GM18868 (cell line): ENCODE results near the gene KCNH3.
"Not testable (repeated sequence)": the region's sequence is repeated elsewhere in the genome, so short reads cannot be mapped to it uniquely, and the experiment has no call there.

Experiments used
- ATAC-seq: cut with Tn5 transposase; IDR thresholded peaks from one replicate; pipeline ENCODE4 v1.9.1; 2021; ENCODE audit warnings: mild to moderate bottlenecking, moderate library complexity; ENCODE audit not compliant: unreplicated experiment

KCNH3 gene

DNA sequence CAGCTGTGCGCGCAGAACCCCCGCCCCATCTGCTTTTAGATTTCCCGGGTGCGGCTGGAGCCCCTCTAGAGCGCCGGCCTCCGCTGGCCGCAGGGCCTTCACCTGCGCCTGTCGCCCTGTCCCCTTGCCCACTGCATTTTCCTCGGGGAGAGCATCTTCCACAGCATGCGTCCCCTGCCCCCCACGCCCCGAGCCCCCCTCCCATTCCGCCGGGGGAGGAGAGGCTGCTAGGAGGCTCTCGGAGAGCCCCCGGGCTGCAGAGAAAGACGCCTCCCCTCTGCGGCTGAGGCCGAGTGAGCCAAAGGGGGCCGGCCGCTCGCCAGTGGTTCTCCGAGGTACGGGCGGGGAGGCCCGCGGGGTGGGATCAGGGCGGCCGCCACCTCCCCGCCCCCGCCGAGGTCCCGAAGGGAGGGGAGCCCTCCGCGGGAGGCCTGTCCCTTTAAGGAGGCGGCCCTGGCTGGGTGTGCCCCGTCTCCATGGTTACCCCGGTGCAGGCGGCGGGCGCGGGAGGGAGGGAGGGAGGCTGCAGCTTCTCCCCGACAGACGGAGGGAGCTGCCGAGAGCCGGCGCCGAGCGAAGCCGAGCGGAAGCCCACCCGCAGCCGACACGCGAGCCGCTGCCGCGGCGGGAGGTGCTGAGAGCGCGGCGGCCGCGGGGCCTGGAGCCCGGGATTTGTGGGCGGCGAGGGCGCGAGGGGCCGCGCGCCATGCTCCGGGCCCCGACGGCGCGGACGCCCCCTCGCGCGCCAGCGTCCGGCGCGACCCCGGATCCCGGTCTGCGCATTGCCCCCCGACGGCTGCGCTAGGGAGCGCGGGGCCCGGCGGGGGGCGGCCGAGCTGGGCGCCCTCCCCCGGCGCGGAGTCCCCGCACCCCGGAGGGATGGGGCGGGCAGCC, at the start of gene KCNH3:
KCNH3 (plus strand) TSS at position 521 of the 894 bp plus-strand sequence. CDS start 387 bp downstream, outside the sequence.
- ATAC-seq, result peak; percentile 74

GRCh38 chr12:49489154-49489553, 49.7 kb upstream of the KCNH3 start:
- ATAC-seq, result no peak

DNA sequence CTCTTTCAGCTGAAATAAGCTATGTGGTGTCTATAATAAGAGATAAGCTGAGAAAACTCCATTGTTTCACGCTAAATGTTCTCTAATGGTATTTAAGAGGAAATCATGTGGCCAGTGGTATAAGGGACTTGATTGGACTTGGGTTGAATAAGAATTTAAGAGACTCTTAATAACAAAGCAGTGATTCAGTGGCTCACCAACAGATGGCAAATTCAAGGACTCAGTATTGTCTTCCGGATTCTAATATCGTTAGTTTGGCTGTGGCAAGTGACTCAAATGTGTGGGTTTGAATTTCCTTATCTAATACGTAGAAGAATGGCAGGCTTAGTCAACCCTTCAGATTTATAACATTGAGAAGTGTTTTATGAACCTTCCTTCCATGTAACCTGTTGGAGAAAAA, 49.1 kb upstream of the KCNH3 start:
- no peak for ATAC-seq

GRCh38 chr12:49491823-49492222, 47.0 kb upstream of the KCNH3 start:
- ATAC-seq, result no peak

- no peak for ATAC-seq
These were observed 44.9 kb upstream of the KCNH3 start for GRCh38 chr12:49493900-49494299.

DNA sequence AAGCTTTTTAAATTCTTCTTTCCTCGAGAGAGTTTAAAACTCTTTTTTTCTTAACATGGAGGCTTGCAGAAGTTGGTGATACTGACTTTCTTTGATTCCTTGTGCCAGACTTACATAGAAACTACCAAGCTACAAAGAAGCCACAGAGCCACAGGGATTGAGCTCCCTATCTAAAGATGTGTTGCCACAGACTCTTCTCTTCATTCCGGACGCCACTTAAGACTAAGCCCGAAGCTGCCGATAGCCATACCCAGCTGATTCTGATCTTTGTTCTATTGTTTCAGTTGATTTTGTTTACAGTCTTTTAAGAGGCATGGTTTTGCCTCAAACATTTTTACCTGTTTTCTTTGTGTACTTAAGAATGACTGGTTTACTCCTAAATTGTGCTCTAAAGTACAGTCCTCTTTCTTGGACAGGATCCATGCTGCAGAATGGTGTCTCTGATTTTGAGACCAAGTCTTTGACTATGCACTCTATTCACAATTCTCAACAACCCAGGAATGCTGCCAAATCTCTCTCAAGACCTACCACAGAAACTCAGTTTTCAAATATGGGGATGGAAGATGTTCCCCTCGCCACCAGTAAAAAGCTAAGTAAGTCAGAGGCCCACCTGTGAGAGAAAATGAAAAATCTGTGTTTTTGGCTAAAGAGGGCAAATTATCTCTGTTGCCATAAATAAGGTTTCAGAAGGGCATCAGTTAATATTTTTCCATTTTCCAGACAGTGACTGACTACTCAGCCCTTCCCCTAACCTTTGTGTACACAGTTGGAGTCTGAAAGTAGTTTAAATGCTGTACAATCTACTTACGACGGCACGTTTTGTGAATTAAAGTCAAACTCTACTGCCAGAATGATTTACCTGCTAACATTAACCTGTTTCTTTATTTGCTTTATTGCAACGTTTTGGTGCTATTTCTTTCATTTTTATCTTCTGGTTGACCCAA, 42.1 kb upstream of the KCNH3 start:
- no peak for ATAC-seq

- ATAC-seq, result no peak
These were observed 36.9 kb upstream of the KCNH3 start for GRCh38 chr12:49501895-49502294.

- ATAC-seq, result no peak
These were observed 36.2 kb upstream of the KCNH3 start for GRCh38 chr12:49502590-49502989.

- no peak for ATAC-seq
These were observed 35.1 kb upstream of the KCNH3 start for GRCh38 chr12:49503674-49504180.

DNA sequence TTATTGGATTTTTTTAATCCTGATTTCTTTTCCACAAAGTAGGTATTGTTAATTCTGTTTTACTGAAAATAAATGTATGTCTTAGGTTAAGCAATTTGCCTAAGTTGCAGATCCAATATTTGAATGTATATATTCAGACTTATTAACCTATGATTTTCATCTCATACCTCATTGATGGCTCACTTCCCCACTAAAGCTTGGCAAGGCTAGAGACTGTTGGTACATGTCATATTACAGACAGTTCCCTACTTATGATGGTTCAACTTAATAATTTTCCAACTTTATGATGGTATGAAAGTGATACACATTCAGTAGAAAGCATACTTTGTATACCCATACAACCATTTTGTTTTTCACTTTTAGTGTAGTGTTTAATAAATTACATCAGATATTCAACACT, 33.2 kb upstream of the KCNH3 start:
- no peak for ATAC-seq

GRCh38 chr12:49507139-49507538, 31.7 kb upstream of the KCNH3 start:
- no peak for ATAC-seq

DNA sequence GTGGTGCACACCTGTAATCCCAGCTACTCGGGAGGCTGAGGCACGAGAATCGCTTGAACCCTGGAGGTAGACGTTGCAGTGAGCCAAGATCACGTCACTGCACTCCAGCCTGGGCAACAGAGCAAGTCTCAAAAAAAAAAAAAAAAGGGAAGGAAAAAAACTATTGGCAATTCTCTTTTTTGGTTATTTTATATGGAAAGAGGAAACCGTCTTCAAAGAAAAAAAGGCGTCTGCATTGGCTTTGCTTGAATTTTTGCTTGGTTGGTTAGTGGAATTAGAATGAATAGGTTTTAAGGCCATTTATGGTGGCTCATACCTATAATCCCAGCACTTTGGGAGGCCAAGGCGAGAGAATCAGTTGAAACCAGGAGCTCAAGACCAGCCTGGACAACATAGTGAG, 29.1 kb upstream of the KCNH3 start:
- ATAC-seq, result not testable (repeated sequence)

DNA sequence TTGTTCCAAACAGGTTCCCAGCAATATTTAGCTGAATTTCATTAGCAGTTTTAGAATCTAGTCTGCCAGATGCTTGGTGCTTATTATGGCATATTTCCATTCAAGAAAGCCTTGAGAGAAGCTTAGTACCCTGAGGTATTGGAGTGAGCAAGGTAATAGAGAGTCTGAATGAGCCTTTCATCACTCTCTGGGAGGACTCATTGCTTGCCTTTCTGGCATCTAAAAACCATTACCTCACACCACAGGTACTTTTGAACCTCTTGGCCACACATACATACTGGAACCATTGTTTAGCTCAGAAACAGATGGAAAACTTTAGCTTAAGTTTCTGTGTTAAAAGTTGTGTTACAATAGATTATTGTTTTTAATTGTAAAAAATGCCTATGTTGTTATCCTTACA, 27.4 kb upstream of the KCNH3 start:
- ATAC-seq, result no peak

GRCh38 chr12:49512546-49512945, 26.3 kb upstream of the KCNH3 start:
- no peak for ATAC-seq

DNA sequence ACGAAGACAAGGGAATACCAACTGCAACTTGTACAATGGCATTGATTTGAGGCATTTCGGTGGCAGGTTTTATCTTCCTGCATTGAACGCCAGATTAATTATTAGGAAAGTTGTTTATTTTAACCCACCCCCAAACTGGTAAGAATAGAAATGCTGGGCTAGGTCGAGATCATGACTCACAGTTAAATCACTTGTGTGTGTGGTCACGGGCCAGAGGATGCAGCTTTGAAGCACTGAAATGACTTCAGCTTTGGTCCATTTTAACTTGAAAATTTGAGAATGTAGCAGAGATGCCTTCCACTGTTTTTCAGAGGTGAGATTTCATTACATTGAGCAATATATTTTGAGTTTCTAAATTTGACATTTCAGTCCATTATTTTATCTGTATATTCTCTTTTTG, 23.6 kb upstream of the KCNH3 start:
- no peak for ATAC-seq

DNA sequence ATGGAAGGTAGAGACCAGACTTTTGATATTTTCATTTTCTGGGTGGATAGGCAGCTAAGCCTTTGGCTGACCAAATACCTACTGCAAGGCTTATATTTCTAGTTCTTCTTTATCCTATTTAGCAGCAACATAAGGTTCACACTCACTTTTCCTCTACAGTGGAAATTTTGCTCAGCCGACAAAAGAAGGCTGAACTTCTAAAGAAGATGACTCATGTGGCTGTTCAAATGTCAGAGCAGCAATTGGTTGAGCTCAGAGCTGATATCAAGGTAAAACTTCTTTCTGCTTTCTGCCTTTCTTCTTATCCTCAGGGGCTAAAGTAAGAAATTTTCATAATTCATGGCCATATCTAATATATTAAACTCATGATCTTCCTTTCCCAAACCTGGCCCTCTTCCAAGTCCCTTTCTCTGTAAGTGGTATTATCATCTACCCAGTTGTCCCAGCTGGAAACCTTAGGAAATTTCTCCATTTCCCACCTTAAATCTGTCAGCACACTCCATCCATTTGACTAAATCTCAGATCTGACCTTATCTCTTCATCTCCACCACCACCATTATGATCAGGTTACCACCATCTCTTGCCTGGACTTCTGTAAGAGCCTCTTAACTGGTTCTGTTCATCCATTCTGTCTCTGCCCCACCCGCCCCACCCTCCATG, 19.8 kb upstream of the KCNH3 start:
- ATAC-seq, result no peak

DNA sequence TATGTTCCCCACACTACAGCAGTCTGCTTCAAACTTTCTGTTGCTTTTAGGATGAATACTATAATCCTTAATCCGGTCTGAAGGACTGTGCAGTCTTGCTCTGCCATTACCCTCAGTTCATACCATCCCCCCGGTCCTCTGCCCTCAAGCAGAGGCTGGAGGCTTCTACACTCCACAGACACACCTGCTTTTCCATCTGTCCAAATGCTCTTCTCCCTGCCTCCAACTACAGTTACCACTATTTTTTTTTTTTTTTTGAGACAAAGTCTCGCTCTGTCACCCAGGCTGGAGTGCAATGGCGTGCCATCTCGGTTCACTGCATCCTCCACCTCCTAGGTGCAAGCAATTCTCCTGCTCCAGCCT, 19.3 kb upstream of the KCNH3 start:
- no peak for ATAC-seq

DNA sequence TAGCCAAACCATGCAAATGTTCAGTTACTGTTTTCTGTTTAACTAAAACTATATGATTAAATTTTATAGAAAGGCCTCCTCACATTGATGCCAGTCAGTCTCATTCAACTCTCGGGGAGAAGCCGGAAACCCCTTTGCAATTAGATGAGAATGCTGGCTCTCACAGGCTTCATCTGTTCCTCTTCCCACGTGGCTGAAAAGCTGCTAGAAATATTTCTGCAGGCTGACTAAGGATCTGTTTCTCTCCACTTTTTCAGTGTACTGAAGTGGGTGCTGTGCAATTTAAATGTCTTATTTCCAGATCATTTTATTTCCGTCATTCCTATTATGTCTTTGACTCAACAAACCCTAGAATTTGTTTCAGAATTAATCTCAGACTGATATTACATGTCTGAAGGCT, 17.4 kb upstream of the KCNH3 start:
- ATAC-seq, result no peak

GRCh38 chr12:49524660-49525324, 14.0 kb upstream of the KCNH3 start:
- no peak for ATAC-seq

DNA sequence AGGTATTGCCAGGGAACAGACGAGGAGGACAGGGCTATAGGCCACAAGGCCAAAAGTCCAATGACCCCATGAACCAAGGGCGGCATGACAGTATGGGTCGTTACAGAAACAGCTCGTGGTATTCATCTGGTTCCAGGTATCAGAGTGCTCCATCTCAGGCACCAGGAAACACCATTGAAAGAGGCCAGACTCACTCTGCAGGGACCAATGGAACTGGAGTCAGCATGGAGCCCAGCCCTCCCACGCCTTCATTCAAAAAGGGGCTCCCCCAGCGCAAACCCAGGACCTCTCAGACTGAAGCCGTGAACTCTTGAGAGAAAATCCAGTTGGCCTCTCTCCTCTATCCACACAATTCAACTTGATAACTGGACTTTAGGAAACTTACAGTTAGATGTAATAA, 12.9 kb upstream of the KCNH3 start:
- no peak for ATAC-seq
